IPS-18c (cell line): ENCODE measurements around the gene PPP2R1A.
"Not testable (repeated sequence)": the region's sequence is repeated elsewhere in the genome, so short reads cannot be mapped to it uniquely, and the experiment has no call there.

Source experiments
- H3K4me3 ChIP-seq: 2 replicates; pipeline ENCODE4 v1.7.0; 2013; ENCODE audit warnings: low read depth, mild to moderate bottlenecking, low read length, moderate library complexity; ENCODE audit not compliant: insufficient read depth
- H3K9me3 ChIP-seq: one replicate; pipeline ENCODE4 v1.6.1; 2013; ENCODE audit warnings: mild to moderate bottlenecking, low read length, moderate library complexity; ENCODE audit not compliant: control insufficient read depth, insufficient read depth

The PPP2R1A gene

DNA sequence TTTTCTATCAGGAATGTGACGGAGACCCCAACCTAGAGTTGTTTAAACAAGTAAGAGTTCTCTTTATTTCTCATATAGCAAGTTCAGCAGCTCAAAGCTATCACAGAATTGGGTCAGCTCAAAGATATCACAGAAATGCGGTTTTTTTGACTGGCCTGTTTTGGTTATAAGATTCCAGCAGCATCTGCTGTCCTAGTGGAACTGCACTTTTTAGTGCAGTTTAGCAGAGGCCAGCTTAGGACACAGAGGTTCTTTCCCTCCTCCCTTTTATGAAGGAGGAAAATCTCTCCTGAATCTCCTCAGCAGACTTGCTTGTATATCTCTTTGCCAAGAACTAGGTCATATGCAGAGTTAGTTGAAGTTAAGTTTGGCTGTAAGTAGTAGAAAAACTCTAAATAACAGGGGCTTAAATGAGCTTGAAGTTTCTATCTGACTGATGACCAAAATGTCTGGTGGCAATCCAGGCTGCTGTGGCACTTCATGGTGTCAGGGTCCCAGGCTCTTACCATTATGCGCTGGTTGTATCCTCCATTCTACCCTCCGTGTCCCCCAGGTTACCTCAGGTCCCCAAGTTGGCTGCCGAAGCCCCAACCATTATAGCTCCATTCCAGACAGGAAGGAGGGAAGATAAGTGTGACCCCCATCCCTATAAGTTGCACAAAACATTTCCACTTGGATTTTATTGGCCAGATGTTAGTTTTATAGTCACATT lies 6.6 kb downstream of the PPP2R1A start:
- Histone ChIP-seq H3K4me3 (no peak overlapping the region), H3K9me3 (no peaks in the 10 kb centered on the region)

DNA sequence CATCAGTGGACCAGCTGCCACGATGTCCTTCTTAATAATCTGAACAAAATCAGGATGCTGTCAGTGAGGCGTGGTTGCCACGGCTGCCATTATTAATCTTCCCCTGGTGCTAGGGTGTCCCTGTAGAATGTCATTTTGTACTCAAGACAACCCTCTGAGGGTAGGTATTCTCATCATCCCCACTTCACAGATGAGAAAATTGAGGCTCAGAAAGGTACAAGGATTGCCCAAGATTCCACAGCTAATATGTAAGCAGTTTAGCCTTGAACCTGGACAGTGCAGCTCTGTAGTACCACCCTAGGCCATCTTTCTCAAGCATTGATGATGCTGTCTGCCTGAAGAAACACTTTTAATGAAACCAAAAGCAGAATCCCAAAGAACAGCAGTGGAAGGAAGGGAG lies 8.1 kb downstream of the PPP2R1A start:
- H3K4me3 ChIP-seq: no peak overlapping the region
- H3K9me3 ChIP-seq: no peaks in the 10 kb centered on the region

DNA sequence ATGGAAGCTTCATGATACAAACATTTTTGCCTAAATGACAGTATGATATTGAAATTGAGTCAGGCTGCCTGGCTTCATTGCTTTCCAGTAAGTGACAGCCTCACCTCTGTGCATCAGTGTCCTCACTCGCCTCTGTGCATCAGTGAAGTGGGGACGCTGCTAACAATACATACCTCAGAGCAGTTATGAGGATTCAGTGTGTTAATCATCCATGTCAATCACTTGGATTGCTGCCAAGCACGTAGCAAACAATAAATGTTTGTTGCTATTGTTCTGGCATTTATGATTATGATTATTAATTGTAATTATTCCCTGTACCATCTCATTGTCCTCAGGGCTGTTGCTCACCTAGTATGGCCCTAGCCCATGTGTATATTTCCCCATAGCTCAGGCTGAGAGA lies 8.8 kb downstream of the PPP2R1A start:
- Histone ChIP-seq H3K9me3 (no peaks in the 10 kb centered on the region), H3K4me3 (no peak overlapping the region)

DNA sequence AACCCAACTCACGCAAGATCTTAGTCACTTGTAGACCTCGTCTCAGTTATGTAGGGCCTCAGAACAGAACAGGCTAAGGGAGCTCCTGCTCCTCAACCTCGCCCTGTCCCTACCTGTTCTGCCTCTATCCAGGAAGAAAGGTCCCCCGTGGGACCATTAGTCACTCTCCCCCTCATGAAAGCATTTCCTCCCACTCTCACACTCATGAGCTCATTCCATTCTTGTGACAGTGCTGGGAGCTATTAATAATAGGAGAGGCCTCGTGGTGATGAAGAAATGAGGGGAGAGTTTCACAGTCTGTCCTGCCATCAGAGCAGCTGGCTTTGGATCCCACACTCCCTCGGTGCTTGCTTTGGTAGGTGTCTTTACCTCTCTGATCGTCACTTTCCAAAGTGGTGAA lies 10.2 kb downstream of the PPP2R1A start:
- Histone ChIP-seq H3K4me3 (no peak overlapping the region), H3K9me3 (no peaks in the 10 kb centered on the region)

DNA sequence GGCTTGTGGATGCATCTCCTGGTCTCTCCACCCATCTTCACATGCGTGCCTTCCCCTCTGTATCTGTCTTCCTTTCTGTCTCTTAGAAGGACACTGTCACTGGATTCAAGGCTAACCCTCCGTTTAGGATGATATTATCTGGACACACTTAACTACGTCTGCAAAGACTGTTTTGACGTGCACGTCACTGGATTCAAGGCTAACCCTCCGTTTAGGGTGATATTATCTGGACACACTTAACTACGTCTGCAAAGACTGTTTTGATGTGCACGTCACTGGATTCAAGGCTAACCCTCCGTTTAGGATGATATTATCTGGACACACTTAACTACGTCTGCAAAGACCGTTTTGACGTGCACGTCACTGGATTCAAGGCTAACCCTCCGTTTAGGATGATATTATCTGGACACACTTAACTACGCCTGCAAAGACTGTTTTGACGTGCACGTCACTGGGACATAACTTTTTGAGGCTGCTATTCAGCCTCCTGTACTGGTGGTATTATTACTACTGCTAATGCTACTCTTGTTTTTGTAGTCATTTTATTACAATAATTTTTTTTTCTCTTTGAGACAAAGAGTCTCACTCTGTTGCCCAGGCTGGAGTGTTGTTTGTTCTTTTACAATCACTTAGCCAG lies 11.0 kb downstream of the PPP2R1A start:
- H3K4me3 ChIP-seq: not testable (repeated sequence)

GRCh38 chr19:52206481-52206880 lies 16.6 kb downstream of the PPP2R1A start:
- no peaks in the 10 kb centered on the region for H3K9me3 ChIP-seq
- no peak overlapping the region for H3K4me3 ChIP-seq

More for the DNA sequence above, 11.0 kb downstream of the PPP2R1A start:
- H3K9me3 ChIP-seq: not testable (repeated sequence)

DNA sequence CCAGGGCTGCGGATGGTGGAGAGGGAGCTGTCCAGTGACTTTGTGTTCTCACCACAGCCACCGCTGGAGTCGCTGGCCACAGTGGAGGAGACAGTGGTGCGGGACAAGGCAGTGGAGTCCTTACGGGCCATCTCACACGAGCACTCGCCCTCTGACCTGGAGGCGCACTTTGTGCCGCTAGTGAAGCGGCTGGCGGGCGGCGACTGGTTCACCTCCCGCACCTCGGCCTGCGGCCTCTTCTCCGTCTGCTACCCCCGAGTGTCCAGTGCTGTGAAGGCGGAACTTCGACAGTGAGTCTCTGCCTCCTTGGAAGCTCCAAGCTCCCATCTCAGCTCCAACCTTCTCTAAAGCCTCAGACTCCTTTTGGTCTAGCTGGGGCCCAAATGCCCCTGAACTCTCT lies 21.4 kb downstream of the PPP2R1A start:
- no peaks in the 10 kb centered on the region for H3K9me3 ChIP-seq
- H3K4me3 ChIP-seq: no peak overlapping the region

GRCh38 chr19:52211926-52212571 lies 22.2 kb downstream of the PPP2R1A start:
- Histone ChIP-seq H3K4me3 (no peak overlapping the region), H3K9me3 (no peaks in the 10 kb centered on the region)

- no peak overlapping the region for H3K4me3 ChIP-seq
- H3K9me3 ChIP-seq: no peaks in the 10 kb centered on the region
These were observed 22.9 kb downstream of the PPP2R1A start for GRCh38 chr19:52212572-52213255.

DNA sequence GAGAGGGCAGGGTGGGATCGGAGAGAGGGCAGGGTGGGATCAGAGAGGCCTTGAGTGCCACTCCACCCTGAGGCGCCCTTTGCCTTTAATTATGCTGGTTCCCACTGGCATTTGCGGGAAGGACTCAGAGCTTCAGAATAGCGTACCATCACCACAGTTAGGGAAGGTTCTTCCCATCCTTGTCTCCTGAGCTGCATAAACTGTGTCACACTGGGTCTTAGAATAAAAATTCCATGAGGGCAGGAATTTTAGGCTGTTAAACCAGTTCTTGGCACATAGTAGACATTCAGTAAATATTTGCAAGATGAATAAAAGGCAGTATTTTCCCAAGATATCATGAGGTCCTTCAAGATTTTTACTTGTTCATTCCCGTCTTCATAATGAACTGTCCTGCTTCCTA lies 24.4 kb downstream of the PPP2R1A start:
- H3K4me3 ChIP-seq: no peak overlapping the region
- no peaks in the 10 kb centered on the region for H3K9me3 ChIP-seq

DNA sequence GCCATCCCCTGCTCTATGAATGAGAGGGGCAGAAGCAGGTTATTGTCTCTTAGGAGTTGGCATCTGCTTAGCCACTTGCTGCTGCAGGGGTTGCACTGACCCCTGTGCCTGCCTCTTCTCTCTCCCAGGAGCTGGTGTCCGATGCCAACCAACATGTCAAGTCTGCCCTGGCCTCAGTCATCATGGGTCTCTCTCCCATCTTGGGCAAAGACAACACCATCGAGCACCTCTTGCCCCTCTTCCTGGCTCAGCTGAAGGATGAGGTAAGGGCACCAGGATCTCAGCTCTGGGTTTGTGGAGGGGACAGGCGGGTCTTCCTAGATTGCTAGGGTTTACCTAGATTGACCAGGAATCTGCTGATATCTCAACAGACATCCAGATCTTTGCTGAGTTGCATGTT lies 26.5 kb downstream of the PPP2R1A start:
- Histone ChIP-seq H3K4me3 (no peak overlapping the region), H3K9me3 (no peaks in the 10 kb centered on the region)

- no peaks in the 10 kb centered on the region for H3K9me3 ChIP-seq
- H3K4me3 ChIP-seq: no peak overlapping the region
These were observed 27.7 kb downstream of the PPP2R1A start for GRCh38 chr19:52217576-52217975.

DNA sequence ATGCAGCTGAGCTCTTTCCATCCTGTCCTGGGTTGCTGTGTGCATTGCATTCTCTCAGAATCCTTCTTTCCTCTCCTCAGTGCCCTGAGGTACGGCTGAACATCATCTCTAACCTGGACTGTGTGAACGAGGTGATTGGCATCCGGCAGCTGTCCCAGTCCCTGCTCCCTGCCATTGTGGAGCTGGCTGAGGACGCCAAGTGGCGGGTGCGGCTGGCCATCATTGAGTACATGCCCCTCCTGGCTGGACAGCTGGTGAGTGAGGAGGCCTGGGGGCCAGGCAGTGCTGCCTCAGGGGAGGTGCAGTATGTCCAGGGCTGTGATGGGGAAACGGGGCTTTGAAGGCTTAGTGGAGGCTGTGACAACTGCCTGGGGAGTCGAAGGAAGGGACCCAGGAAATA lies 29.8 kb downstream of the PPP2R1A start:
- H3K4me3 ChIP-seq: no peak overlapping the region
- H3K9me3 ChIP-seq: no peaks in the 10 kb centered on the region

DNA sequence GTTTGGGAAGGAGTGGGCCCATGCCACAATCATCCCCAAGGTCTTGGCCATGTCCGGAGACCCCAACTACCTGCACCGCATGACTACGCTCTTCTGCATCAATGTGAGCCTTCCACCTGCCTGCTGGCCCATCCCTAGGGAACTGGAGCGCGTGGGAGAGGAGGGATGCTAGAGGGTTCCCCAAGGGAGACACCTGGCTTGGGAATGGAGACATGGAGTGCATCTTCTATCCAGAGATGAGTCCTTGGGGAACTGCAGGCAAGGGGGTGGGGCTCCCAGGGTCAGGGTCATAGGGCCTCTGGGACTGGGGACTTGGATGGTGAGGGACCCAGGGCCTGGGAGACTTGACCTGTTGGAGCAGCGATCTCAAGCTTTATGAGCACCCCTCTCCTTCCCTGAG lies 31.2 kb downstream of the PPP2R1A start:
- H3K4me3 ChIP-seq: no peak overlapping the region
- no peaks in the 10 kb centered on the region for H3K9me3 ChIP-seq

- no peaks in the 10 kb centered on the region for H3K9me3 ChIP-seq
These were observed 32.1 kb downstream of the PPP2R1A start for GRCh38 chr19:52221831-52222375.

GRCh38 chr19:52224211-52224610 lies 34.4 kb downstream of the PPP2R1A start:
- no peak overlapping the region for H3K4me3 ChIP-seq
- H3K9me3 ChIP-seq: no peaks in the 10 kb centered on the region

More at GRCh38 chr19:52221831-52222375, 32.1 kb downstream of the PPP2R1A start:
- no peak overlapping the region for H3K4me3 ChIP-seq

- H3K9me3 ChIP-seq: no peaks in the 10 kb centered on the region
- H3K4me3 ChIP-seq: no peak overlapping the region
These were observed 36.8 kb downstream of the PPP2R1A start for GRCh38 chr19:52226652-52227051.
